ENCODE measurements around the gene FRMPD1.

The FRMPD1 gene

DNA sequence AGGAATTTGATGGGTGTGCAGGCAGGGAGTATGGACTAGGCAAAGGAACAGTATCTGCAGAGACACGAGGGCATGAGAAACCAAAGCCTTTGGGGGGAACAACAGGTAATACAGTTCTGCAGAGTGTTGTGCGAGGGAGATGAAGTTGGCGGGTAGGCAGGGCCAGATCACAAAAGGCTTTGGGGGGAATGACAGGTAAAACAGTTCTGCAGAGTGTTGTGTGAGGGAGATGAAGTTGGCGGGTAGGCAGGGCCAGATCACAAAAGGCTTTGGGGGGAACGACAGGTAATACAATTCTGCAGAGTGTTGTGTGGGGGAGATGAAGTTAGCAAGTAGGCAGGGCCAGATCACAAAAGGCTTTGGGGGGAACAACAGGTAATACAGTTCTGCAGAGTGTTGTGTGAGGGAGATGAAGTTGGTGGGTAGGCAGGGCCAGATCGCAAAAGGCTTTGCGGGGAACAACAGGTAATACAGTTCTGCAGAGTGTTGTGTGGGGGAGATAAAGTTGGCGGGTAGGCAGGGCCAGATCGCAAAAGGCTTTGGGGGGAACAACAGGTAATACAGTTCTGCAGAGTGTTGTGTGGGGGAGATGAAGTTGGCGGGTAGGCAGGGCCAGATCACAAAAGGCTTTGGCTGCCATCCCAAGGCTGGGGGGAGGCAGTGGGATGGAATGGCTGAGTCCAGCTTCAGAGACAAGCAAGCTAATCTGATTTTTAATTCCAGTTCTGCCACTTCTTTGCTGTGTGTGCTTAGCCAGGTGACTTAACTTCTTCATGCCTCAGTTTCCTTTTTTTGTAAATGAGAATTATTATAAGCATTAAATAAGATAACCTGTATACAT is 33.0 kb downstream of the FRMPD1 start:
- DNase-seq: no peak

DNA sequence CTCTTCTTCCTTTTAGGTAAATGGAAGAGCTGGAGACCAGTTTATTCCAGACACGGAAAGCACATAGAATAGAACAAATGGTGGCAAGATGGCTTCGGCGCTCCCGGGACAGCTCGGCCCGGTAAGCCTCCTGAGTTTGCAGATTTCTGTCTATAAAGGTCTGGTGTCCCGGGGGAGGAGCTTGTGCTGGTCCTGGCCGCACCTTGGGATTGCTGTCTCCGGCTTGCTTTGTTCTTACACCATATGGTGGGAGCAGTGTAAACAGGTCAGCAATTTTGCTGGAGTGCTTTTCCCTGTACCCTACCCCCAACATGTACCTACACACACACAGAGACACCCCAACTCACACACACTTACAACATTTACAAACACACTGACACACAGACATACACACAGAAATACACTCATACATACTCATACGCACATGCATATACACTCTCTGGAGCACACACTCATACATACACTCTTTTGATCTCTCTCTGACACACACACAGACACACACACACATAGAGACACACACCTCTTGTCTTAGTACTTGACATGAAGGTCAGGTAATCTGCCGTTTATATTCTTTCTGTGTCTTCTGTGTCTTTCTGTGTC is 42.0 kb downstream of the FRMPD1 start:
- DNase-seq: no peak

DNA sequence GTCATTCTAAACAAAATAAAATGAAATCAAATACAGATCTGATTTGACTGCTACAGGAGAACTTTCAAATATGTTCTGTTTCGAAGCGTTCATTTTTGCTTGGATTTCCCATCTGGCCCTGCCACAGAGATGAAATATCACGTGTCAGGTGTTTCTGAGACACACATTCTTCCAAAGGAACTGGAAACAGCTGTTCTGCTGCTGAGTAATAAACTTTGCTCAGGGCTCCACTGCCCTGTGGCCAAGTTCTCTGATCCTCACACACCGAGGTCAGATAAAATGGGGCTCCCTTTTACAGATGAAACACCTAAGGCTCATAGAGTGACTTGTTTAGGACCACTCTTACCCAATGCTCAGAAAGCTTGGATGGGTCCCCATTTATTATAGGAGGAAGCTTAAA is 42.5 kb downstream of the FRMPD1 start:
- no peak for DNase-seq

DNA sequence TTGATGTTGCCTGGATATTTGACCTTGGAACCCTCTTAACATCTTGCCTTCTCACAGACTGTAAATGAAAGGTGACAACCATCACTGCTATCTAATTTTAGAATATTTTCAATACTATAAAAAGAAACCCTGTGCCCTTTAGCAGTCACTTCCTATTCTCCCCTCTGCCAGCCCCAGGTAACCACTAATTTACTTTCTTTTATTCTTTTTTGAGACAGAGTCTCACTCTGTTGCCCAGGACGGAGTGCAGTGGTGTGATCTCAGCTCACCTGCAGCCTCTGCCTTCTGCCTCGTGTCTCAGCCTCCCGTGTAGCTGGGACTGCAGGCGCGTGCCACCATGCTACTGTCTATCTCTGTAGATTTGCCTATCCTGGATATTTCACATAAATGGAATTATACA is 43.6 kb downstream of the FRMPD1 start:
- DNase-seq: no peak

DNA sequence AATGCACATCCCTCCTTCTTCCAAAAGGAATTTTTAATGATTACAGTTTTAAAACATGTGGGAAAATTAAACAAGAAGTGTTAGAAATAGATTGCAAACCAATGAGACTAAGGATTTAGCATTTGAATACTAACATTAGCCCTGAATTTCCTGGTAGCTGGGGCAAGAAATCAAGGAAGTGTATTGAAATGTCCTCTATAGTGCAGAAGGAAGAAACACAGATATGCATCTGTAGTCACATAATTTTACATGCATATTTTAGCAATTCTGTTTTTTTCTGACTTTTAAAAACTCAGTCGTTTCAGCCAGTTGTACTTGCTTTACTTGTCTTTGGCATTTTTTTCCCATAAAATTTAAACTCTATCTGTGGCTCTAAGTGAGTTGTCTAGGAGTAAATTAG is 45.8 kb downstream of the FRMPD1 start:
- DNase-seq: no peak

DNA sequence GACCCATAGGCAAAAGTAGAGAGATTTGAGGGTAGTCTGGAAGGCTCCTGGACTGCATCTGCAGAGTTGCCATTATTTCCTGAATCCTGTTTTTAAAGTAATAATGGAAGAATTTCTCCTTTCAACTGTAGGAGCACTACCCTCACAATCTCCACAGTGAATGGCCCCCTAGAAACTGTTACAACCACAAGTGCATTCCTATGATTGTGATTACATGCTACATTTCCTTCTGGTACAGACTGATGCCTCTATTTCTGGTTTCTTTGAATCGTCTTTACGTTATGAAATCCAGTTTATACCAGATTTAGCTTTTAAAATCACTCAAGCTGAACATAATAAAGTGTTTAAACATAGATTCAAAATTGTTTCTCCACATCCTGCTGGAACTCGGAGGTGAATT is 49.4 kb downstream of the FRMPD1 start:
- DNase-seq: no peak

DNA sequence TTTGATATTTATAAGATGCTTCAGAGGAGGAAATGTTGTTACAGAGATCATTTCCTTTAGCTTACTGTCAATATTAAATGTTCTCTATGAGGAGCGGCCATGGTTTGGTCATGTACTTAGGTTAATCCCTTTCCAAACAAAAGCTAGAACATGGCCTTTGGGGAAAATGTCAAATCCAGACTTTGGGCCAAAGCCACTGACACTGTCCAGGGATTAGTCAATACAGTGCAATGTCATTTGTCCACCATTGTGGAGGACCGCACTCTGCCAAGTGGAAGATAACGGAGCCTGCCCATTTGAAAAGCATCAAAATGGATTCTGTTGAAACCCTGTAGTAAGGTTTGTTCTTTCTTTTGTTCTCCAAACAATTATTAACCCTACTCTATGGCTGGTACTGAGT is 50.1 kb downstream of the FRMPD1 start:
- no peak for DNase-seq

DNA sequence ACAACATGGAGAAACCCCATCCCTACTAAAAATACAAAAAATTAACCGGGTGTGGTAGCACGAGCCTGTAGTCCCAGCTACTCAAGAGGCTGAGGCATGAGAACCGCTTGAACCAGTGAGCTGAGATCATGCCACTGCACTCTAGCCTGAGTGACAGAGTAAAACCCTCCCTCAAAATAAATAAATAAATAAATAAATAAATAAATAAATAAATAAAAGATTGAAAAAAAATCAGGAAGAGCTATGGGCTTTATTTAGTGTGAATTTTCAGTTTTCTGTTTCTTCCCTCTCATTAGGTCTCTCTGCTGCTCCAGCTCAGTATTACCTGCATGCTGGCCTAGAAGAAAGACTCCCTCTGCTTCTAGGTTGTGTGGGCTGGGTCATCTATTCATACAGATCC is 55.0 kb downstream of the FRMPD1 start:
- no peak for DNase-seq

DNA sequence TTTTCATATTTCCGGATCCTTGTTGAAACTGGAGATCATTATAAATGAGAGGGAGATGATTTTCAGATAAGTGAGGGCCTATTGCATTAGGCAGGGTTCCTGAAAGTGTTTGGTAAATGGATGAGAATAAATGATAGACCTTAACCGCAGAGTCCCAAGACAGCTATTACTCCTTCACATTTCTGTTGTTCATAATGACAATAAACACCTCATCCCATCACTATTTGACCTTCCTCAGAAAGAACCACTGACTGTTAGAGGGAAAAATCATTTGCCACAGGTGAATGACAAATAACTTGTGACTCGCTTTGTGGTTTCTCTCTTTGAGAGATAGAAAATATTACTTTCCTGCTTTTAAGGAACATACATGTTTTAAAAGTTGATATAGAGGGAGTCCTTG is 55.5 kb downstream of the FRMPD1 start:
- peak; percentile 3 for DNase-seq

DNA sequence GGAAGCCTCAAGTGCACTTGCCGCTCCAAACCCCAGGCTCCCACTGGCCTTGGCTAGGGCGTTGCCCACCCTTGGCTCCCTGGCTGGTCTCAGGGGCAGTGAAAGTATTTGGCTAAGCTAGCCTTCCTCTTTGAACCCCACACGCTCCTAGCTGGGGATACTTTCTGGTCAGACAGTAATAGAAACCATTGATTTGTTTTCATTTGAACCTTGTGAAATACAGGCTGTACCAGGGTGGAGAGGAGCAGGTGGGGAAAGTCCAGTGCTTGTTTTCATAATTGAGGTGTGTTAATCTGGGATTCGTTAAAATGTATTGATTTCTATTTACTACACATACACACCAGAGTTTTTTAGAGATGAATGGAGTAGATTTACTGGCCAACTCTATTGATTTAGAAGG is 57.0 kb downstream of the FRMPD1 start:
- no peak for DNase-seq

DNA sequence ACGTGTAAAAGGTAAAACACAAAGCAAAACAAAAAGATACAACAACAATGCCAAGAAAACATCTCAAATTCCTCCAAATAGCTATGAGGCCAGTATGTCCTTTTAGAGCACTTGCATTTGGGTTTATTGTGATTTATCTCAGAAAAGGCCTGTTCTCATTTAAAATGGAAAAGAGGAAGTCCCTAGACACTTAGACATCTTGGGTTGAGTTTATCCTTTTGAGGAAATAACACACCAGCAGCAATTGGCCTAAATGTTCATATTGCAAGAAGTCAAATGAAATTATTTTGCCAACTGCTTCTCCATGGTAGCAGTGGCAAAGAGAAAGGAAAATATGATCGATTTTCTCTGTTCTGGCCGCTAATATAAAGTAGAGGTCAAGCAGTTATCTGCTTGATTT is 59.3 kb downstream of the FRMPD1 start:
- DNase-seq: no peak

DNA sequence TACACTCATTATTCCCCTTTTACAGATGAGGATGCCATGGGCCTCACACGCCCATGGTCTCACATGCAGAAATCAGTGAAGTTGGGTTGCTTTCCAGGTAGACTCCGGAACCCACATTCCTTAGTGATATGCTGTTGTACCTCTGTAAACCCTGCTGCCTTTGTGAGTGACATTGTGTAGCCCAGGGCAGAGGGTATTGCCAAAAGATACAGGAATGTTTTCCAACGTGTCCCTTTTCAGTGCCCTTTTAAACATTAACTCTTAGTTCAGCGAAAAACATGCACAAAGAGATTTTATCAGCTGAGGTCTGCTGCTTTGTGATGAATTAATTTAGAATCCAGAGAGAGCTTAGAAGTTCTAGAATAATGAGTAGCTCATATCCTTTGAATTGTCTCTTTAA is 64.5 kb downstream of the FRMPD1 start:
- no peak for DNase-seq

DNA sequence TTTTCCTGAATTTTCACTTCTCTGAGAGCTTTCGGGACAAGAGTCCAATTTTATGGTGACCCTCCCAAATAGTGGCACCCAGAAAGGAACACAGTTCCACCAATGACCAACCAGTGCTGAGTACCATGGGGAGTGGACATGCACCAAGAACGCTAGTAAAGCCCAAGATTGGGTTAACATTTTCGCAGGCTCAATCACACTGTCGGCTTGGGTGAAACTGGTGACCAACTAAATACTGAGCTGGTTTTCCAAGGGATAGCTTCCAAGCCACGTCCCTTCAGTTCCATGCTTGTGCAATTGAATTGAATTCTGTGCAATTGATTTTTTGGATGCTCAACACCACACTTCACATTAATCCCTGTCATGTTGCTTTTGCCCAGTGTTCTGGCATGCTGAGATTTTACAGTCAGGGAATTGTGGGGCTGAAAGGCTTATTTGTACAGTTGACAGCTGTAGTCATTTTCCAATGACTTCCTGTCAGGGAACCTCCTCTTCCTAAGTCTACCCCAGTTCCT is 65.3 kb downstream of the FRMPD1 start:
- DNase-seq: no peak

DNA sequence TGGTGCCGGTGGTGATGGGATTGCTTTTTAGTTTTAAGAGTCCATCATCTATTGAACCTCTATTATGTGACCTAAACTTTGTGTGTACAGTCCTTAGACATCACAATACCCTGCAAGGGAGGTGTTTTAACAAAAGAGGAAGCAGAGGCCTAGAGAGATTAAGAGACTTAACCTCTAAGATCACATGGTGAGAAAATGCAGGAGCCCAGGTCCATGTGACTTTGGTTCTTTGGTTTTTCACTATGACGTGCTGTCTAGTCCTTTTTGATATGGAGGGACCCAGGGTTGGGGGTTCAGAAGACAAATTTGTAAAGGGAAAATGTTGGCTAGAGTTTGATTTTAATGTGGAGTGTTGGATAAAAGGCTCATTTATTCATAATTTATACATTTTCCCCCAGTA is 68.8 kb downstream of the FRMPD1 start:
- DNase-seq: no peak

DNA sequence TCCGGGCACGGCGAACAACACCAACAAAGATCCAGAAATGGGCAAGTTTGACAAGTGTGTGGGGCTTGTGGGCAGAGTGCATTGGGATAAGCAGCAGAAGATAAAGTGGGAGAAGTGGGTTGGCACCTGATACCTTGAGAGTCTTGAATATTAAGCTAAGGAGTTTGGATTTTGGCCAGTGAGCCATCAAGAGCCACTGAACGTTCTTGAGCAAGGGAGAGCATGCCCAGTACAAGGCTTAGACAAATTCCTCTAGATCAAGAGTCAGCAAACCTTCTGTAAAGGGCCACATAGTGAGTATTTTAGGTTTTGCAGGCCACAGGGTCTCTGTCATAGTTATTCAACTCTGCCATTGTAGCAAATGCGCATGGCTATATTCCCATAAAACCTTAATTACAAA is 76.3 kb downstream of the FRMPD1 start:
- no peak for DNase-seq

DNA sequence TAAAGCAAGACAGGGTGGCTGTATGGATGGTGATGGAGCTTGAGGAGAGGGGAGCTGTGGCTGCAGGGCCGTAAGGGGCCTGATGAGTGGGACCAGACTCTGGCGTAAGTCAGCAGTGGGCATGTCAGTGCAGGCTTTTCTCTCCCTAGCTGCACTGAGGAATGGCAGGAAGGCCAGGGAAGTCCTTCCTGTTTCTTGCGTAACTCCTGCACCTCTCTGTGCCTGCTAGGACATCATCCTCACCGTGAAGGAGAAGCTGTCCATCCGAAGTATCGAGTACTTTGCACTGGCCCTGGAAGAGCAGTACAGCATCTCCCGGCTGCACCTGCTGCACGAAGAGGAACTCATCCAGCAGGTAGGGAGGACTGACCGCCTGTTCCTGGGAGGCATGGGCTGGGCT is 78.7 kb downstream of the FRMPD1 start:
- no peak for DNase-seq

DNA sequence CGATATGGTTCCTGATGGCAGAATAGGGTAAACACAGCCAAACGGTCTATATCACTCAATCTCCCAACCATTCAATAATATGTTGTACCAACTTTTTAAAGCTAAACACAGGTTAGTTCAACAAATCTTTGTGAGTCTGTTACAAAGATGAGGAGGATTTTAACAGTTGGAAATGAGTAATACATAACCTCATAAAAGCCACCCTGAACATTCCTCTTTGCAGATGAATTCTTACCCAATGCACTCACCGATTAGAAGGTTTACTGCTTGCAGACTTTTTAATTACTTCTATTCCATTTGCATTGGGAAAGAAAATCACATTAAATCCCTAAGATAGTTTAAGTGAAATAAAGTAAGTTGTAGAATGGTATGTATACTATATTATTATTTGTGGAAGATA is 79.5 kb downstream of the FRMPD1 start:
- no peak for DNase-seq

DNA sequence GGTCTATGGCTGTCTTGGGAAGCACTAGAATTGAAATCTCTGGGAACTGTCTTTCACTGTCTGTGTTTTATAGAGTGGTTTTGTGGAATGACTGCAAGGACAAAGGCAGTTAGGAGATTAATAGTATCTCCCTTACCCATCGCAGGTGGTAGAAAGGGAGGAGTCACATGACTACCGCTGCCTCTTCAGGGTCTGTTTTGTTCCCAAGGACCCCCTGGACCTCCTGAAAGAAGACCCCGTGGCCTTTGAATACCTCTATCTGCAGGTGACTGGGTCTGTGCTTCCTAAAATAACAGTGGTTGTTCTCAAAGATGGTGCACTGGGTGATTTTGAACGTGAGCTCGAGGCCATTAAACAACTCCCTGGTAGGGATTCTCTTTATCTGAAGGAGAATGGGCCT is 80.1 kb downstream of the FRMPD1 start:
- no peak for DNase-seq

DNA sequence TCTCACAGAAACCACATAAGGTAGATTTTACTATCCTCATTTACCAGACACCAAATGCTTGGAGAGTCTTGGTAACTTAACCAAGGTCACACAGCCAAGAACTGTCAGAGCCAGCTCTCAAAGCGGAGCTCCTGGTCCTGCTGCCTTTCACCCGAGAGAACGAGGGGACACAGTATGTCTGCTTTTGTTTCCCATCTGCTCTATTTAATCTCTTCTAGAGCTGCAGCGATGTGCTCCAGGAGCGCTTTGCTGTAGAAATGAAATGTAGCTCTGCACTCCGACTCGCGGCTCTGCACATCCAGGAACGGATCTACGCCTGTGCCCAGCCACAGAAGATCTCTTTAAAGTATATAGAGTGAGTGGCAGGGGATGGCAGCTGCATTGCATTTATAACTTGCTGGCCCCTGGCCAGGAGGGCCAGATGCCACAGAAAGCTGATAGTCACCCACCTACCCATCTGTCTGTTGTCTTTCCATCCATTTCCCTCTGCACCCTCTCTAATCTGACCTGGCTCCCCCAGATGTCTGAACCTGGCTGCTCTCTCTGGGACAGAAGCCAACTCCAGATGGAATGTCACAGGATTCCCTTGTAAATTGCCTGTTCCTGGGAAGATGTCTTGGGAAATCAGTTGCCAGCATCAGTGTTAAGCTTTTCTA is 81.5 kb downstream of the FRMPD1 start:
- DNase-seq: no peak

DNA sequence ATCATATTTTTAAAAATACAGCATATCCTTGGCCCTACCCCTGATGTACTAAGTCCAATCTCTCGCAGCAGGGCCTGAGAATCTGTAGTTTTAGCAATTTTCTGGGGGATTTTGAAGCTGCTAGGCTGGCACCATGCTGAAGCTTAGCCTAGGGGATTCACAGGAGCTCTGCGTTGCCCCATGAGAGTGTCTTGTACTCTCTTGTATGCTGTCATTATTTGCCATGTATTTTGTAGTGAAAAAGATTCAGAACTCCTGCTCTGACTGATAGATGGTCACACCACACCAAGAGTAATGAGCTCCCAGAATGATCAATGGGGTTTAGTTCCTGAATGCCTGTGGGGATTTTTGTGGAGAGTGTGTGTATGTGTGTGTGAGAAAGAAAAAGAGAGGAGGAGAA is 82.2 kb downstream of the FRMPD1 start:
- DNase-seq: no peak

DNA sequence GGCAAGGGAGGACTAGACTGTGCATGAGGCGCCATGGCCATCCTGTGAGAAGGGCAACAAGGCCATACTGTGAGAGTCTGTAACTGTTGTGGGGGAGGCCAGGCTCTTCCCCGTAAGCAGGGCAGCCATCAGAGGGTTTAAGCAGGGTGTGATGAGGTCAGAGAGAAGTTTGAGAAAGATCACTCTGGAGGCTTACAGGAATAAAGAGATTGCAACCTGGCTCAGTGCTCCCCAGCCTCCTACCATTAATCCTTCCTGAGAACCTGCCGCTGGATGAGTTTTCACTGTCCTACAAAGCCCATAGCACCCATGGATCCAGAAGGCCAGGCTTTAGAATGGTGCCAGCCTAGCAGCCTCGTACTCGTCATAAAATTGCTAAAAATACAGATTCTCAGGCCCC is 88.5 kb downstream of the FRMPD1 start:
- DNase-seq: no peak

DNA sequence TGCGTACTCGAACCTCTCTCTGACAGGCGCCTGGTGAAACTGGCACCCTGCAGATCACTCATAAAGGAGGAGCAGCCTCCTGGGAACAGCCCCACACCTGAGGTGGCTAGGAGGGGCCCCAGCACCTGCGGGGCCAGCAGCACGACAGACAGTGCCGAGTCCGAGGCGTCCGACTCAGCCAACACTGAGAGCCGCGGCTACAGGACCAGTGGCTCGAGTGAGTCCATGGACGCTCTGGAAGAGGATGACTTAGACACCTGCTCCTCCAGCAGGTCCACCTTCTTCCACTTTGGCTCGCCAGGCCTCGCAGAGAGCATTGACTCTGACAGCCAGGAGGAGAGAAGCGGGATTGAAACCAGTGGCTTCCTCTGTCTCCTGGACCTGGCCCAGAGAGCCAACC is 89.4 kb downstream of the FRMPD1 start:
- no peak for DNase-seq

DNA sequence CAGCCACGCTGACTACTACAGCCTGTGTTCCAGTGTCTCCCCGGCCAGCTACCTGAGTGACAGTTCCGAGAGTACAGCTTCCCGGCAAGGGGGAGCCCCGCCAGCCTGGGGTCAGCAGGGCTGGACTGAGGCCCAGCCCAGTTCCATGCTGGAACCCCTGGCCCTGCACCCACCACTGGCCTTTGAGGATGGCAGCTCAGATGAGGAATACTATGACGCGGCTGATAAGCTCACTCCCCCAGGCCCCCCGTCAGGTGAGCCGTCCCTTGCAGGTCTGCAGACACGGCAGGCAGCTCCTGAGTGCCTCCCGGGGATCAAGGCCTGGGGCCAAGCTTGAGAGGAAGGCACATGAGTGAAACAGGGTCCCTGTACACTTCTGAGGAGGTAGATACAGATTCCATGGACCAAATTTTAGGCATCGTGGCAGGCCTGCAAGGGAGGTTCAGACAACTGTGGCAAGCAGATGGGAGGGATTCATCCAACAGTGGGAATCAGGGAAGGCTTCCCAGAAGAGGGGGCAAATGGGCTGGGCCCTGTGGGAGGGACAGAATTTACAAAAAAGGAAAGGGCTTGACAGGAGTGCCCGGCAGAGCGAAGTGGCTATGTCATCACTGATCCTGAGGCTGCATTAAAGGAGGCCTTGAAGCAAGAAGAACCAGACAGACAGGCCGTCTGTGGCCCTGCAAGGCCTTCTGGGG is 90.0 kb downstream of the FRMPD1 start:
- DNase-seq: no peak

DNA sequence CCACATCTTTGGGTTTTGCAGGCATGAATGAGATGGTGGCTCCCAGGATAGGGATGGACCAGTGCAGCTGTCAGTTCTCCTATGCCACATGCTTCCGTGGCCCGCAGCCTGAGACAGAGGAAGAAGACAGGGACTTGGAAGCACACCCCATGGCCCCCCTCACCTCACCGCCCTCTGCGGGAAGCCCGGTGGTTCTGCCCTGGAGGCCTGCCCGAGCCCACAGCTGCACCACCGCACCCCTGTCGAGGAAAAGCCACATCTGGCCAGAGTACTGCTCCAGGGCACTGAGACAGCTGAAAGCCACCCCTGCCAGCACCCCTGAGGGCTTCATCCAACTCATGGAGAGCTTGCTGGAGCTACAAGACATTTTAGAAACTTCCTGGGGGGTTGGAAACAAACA is 95.2 kb downstream of the FRMPD1 start:
- no peak for DNase-seq
